IMR-90 (cell line): ENCODE measurements around the gene ETV7. TPM values are rescaled to one million over a fixed set of nuclear protein-coding genes. Genes with fewer than 3 reads are reported as not detected.

Experiments
- ATAC-seq: fragments of 200-7000 bp; cut with Tn5 transposase; 2 replicates; pipeline ENCODE4 v1.9.1; 2020; ENCODE audit warnings: low read depth, mild to moderate bottlenecking, moderate library complexity
- BruUV-seq: library from RNA; stranded (reverse); fragments of 400-500 nt; replicated peaks from 2 replicates; lab custom pipeline; 2021; lab: Mats Ljungman, UMichigan
- CTCF ChIA-PET: fragments of 300-600 bp; formaldehyde crosslinking; extraction: SDS; loops from one replicate; lab custom pipeline; 2021; ENCODE audit warnings: antibody characterized with exemption; lab: Yijun Ruan, JAX
- POLR2A ChIA-PET: fragments of 300-600 bp; sonication (Branson Sonifier 250); formaldehyde crosslinking; loops from one replicate; lab custom pipeline; 2022; ENCODE audit warnings: antibody characterized with exemption; ENCODE audit not compliant: unreplicated experiment; lab: Charles Lee
- DNase-seq: peaks from one replicate; pipeline ENCODE4 v3.0.0; 2013
- H2AFZ ChIP-seq: replicated peaks from 2 replicates; pipeline ENCODE3; 2013; ENCODE audit warnings: low read length, mild to moderate bottlenecking; ENCODE audit not compliant: poor library complexity
- H2AK5ac ChIP-seq: 2 replicates; pipeline ENCODE4 v1.6.1; 2013; ENCODE audit warnings: low read depth, low read length, inconsistent platforms
- H2AK9ac ChIP-seq: replicated peaks from 2 replicates; pipeline ENCODE3; 2013; ENCODE audit warnings: mild to moderate bottlenecking, low read depth, low read length, moderate library complexity; ENCODE audit not compliant: poor library complexity
- H2BK120ac ChIP-seq: 2 replicates; pipeline ENCODE4 v1.6.1; 2013; ENCODE audit warnings: low read depth, low read length, inconsistent platforms
- H2BK15ac ChIP-seq: 3 replicates; pipeline ENCODE4 v1.6.1; 2013; ENCODE audit warnings: low read depth, low read length, inconsistent platforms
- H2BK20ac ChIP-seq: 2 replicates; pipeline ENCODE4 v1.6.1; 2013; ENCODE audit warnings: low read depth, mild to moderate bottlenecking, inconsistent platforms, low read length, moderate library complexity
- H2BK5ac ChIP-seq: 2 replicates; pipeline ENCODE4 v1.6.1; 2013; ENCODE audit warnings: mild to moderate bottlenecking, low read depth, low read length, inconsistent platforms; ENCODE audit not compliant: poor library complexity, severe bottlenecking
- H3K14ac ChIP-seq: replicated peaks from 2 replicates; pipeline ENCODE4 v1.6.1; 2013; ENCODE audit warnings: low read depth, low read length, inconsistent platforms
- H3K18ac ChIP-seq: 2 replicates; pipeline ENCODE4 v1.6.1; 2013; ENCODE audit warnings: low read depth, low read length, control low read depth
- H3K23ac ChIP-seq: 2 replicates; pipeline ENCODE4 v1.6.1; 2013; ENCODE audit warnings: low read depth, low read length, inconsistent platforms
- H3K27ac ChIP-seq: 2 replicates; pipeline ENCODE4 v1.5.1; 2013; ENCODE audit warnings: mild to moderate bottlenecking, control low read depth, low read length; ENCODE audit not compliant: insufficient read depth
- H3K27me3 ChIP-seq: 2 replicates; pipeline ENCODE4 v1.6.1; 2013; ENCODE audit warnings: low read length; ENCODE audit not compliant: control insufficient read depth, insufficient read depth
- H3K36me3 ChIP-seq: 2 replicates; pipeline ENCODE4 v1.6.1; 2013; ENCODE audit warnings: low read length, mixed read lengths; ENCODE audit not compliant: control insufficient read depth, insufficient read depth
- H3K4ac ChIP-seq: 2 replicates; pipeline ENCODE4 v1.6.1; 2013; ENCODE audit warnings: low read depth, low read length, inconsistent platforms
- H3K4me1 ChIP-seq: 2 replicates; pipeline ENCODE4 v1.6.1; 2013; ENCODE audit warnings: low read length, mixed read lengths; ENCODE audit not compliant: control insufficient read depth, insufficient read depth
- H3K4me2 ChIP-seq: 2 replicates; pipeline ENCODE4 v1.6.1; 2013; ENCODE audit warnings: low read depth, mild to moderate bottlenecking, control low read depth, low read length, moderate library complexity
- H3K4me3 ChIP-seq: 2 replicates; pipeline ENCODE4 v1.5.1; 2013; ENCODE audit warnings: low read depth, mild to moderate bottlenecking, control low read depth, low read length, moderate library complexity; ENCODE audit not compliant: insufficient read depth
- H3K56ac ChIP-seq: 2 replicates; pipeline ENCODE4 v1.6.1; 2013; ENCODE audit warnings: low read length, inconsistent platforms; ENCODE audit not compliant: insufficient read depth; ENCODE audit errors: extremely low read depth
- H3K79me1 ChIP-seq, 2 experiments: 2 replicates each; pipeline ENCODE4 v1.6.1; 2013; ENCODE audit warnings: low read length in 2 of 2, inconsistent platforms in 1 of 2, low read depth in 1 of 2
- H3K9ac ChIP-seq: 2 replicates; pipeline ENCODE4 v1.6.1; 2013; ENCODE audit warnings: low read depth, low read length, control low read depth
- H3K9me1 ChIP-seq: 2 replicates; pipeline ENCODE4 v1.6.1; 2013; ENCODE audit warnings: low read length, inconsistent platforms; ENCODE audit not compliant: insufficient read depth
- H3K9me3 ChIP-seq: 2 replicates; pipeline ENCODE4 v1.6.1; 2013; ENCODE audit warnings: low read length; ENCODE audit not compliant: control insufficient read depth, insufficient read depth
- H4K20me1 ChIP-seq: 2 replicates; pipeline ENCODE4 v1.6.1; 2013; ENCODE audit warnings: low read length, inconsistent platforms; ENCODE audit not compliant: insufficient read depth
- H4K5ac ChIP-seq: 2 replicates; pipeline ENCODE4 v1.6.1; 2013; ENCODE audit warnings: mild to moderate bottlenecking, low read depth, low read length, control low read depth
- H4K8ac ChIP-seq, 2 experiments: 2 replicates each; pipeline ENCODE4 v1.6.1; 2013; ENCODE audit warnings: low read depth in 2 of 2, low read length in 2 of 2, control low read depth in 1 of 2, inconsistent platforms in 1 of 2
- H4K91ac ChIP-seq: 2 replicates; pipeline ENCODE4 v1.6.1; 2013; ENCODE audit warnings: low read depth, low read length, inconsistent platforms; ENCODE audit not compliant: insufficient read depth
- BHLHE40 ChIP-seq: fragments of 150-350 bp; IDR thresholded peaks from 2 replicates; pipeline ENCODE4 v1.6.1; 2016; ENCODE audit warnings: mild to moderate bottlenecking, low read depth, low read length
- CEBPB ChIP-seq: IDR thresholded peaks from 2 replicates; pipeline ENCODE4 v1.6.1; 2012; ENCODE audit warnings: low read depth, low read length, improper control_type of control experiment
- MAZ ChIP-seq: IDR thresholded peaks from 2 replicates; pipeline ENCODE4 v1.6.1; 2012; ENCODE audit warnings: low read depth, mild to moderate bottlenecking, low read length, improper control_type of control experiment, moderate library complexity, borderline replicate concordance
- MXI1 ChIP-seq: IDR thresholded peaks from 2 replicates; pipeline ENCODE4 v1.6.1; 2012; ENCODE audit warnings: low read depth, mild to moderate bottlenecking, low read length, moderate library complexity, borderline replicate concordance
- NFE2L2 ChIP-seq: fragments of 150-350 bp; IDR thresholded peaks from 2 replicates; pipeline ENCODE4 v1.6.1; 2016; ENCODE audit warnings: low read depth, mild to moderate bottlenecking, low read length
- RFX5 ChIP-seq: IDR thresholded peaks from 2 replicates; pipeline ENCODE4 v1.8.0; 2012; ENCODE audit warnings: low read depth, mild to moderate bottlenecking, low read length, moderate library complexity
- SMC3 ChIP-seq: fragments of 150-350 bp; IDR thresholded peaks from 2 replicates; pipeline ENCODE4 v1.6.1; 2016; ENCODE audit warnings: low read depth, mild to moderate bottlenecking, antibody characterized with exemption, low read length, moderate library complexity
- WGBS, 2 experiments: methylation state at CpG; one replicate each; pipeline versions ENCODE4 v1.1.5 to v1.1.7; 2013; ENCODE audit warnings: missing lambda C conversion rate in 2 of 2; ENCODE audit not compliant: insufficient read length in 1 of 2; ENCODE audit errors: extremely low coverage in 2 of 2; 5-methylcytosine and 5-hydroxymethylcytosine counted together
- dilution Hi-C: fragments of 300-500 bp; cut with HindIII; formaldehyde crosslinking; loops from one replicate; pipeline ENCODE4 v1.14.3; 2018; ENCODE audit warnings: low sequenced_read_pairs; ENCODE audit not compliant: unreplicated experiment
- in situ Hi-C: fragments of 300-500 bp; cut with MboI; formaldehyde crosslinking; loops from 3 replicates; pipeline ENCODE4 v1.14.3; 2019; ENCODE audit warnings: low sequenced_read_pairs, inconsistent platforms, mixed read lengths
- intact Hi-C: fragments of 100-400 bp; cut with micrococcal nuclease; formaldehyde crosslinking; loops from 2 replicates; pipeline ENCODE4 v1.10.0; 2022
- polyA plus RNA-seq, 3 experiments: library from polyadenylated mRNA; depleted of rRNA; stranded (reverse); fragments of >200 nt; gene quantifications; 2 replicates each; pipeline ENCODE4 v1.2.3, GENCODE V29; 2012; ENCODE audit warnings: low replicate concordance in 1 of 3
- total RNA-seq: library from RNA; depleted of rRNA; stranded (reverse); fragments of >200 nt; gene quantifications from 2 replicates; pipeline ENCODE4 v1.2.3, GENCODE V29; 2012
- TF ChIP-seq, protein P1 (sequence below): fragments of 150-350 bp; IDR thresholded peaks from 2 replicates; pipeline ENCODE4 v1.6.1; 2017; ENCODE audit warnings: mild to moderate bottlenecking, antibody characterized with exemption, low read length, low read depth
- TF ChIP-seq, protein P2 (sequence below): fragments of 150-350 bp; IDR thresholded peaks from 2 replicates; pipeline ENCODE4 v1.6.1; 2016; ENCODE audit warnings: low read depth, mild to moderate bottlenecking, low read length, moderate library complexity, borderline replicate concordance

ETV7 gene
- total and polyA plus RNA-seq, 2 of the 4 experiments (the other 2 are of a cell fraction): 0.17 to 0.18 TPM

DNA sequence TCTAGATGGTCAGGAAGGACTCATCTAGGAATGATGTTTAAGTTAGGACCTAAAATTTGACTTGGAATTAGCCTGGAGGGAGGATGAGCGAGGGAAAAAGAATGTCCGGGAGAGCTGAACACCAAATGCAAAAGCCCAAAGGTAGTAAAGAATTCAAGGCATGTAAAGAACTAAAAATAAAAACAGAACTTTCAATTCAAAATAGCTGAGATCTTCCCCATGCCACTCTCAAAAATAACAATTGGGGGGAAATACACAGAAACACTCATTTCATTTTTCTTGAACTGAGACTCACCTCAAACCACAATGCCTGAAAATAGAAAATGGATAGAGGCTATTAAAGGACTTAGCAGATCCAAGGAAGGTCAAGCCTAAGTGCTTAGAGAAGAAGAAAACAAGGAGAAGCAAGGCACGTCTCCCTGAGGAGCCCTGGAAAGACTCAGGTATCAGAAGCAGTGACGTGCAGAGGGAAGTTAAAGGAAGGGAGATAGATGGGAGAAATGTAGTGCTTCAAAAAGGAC is 44.7 kb upstream of the ETV7 start (continued):
- TF ChIP-seq CEBPB: no peak

DNA sequence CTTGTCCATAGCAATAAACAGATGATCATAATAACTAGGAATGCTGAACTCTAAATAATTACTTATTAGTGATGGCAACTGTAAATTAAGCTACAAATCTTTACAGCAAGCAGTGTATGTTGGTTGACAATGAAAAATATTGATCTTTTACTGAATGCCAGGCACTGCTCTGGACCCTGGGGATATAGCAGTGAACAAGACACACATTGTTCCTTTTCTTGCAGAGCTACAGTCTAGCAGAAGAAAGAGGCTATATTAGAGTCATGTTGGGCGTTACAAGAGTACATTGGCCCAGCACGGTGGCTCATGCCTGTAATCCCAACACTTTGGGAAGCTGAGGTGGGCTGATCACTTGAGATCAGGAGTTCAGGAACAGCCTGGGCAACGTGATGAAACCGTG is 43.7 kb upstream of the ETV7 start:
- 90% methylated on average over 3 of the region's 4 CpGs; no CpG with 5 or more reads in 1 of the 2 experiments for WGBS, 2 experiments

More for the DNA sequence above, 43.7 kb upstream of the ETV7 start:
- dilution Hi-C loops: no loop called here
- Histone ChIP-seq H2BK20ac (peak overlapping the region; percentile 96), H3K27ac (peak overlapping the region; percentile 61), H2AFZ (no peak overlapping the region), H3K18ac (peak overlapping the region; percentile 88), H3K4me3 (no peak overlapping the region), H4K20me1 (no peaks in the 10 kb centered on the region), H2BK120ac (peak overlapping the region; percentile 98), H4K5ac (peak overlapping the region; percentile 80; the same call in 1 of the 2 replicates), H2AK5ac (peak overlapping the region; percentile 97), H3K9me3 (no peaks in the 10 kb centered on the region; the same call in 1 of the 2 replicates), H3K9ac (no peak overlapping the region), H3K56ac (no peak overlapping the region), H3K4me2 (no peak overlapping the region), H3K4ac (peak overlapping the region; percentile 89), H4K8ac (peak overlapping the region; percentile 20 to 91; a peak in 3 of 4 replicates), H2AK9ac (no peak overlapping the region), H4K91ac (peak overlapping the region; percentile 72), H3K36me3 (no peaks in the 10 kb centered on the region), H3K27me3 (no peaks in the 10 kb centered on the region), H2BK5ac (peak overlapping the region; percentile 87), H3K23ac (peak overlapping the region; percentile 89), H3K79me1 (peaks cover 5 to 7% of the 10 kb centered on the region in 2 experiments; a peak in 2 of 4 replicates), H3K4me1 (peaks cover 12% of the 10 kb centered on the region), H3K14ac (peak overlapping the region; percentile 92), H2BK15ac (peak overlapping the region; percentile 87), H3K9me1 (peaks cover 6% of the 10 kb centered on the region; the same call in 1 of the 2 replicates)
- TF ChIP-seq BHLHE40 (no peak), NFE2L2 (no peak), CEBPB (no peak), MXI1 (no peak), SMC3 (no peak), RFX5 (no peak), MAZ (no peak)
- TF ChIP-seq, protein P1, sequence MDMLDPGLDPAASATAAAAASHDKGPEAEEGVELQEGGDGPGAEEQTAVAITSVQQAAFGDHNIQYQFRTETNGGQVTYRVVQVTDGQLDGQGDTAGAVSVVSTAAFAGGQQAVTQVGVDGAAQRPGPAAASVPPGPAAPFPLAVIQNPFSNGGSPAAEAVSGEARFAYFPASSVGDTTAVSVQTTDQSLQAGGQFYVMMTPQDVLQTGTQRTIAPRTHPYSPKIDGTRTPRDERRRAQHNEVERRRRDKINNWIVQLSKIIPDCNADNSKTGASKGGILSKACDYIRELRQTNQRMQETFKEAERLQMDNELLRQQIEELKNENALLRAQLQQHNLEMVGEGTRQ: no peak
- TF ChIP-seq, protein P2, sequence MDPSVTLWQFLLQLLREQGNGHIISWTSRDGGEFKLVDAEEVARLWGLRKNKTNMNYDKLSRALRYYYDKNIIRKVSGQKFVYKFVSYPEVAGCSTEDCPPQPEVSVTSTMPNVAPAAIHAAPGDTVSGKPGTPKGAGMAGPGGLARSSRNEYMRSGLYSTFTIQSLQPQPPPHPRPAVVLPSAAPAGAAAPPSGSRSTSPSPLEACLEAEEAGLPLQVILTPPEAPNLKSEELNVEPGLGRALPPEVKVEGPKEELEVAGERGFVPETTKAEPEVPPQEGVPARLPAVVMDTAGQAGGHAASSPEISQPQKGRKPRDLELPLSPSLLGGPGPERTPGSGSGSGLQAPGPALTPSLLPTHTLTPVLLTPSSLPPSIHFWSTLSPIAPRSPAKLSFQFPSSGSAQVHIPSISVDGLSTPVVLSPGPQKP: no peak
- ChIA-PET CTCF (no interaction called here), POLR2A (no interaction called here)
- no TSS peak for BruUV-seq
- in situ Hi-C loops: no loop called here
- ATAC-seq (no peak), DNase-seq (no peak)
- intact Hi-C loops: no loop called here
